ENCODE measurements around the gene MAML1. TPM values are rescaled to one million over a fixed set of nuclear protein-coding genes. Genes with fewer than 3 reads are reported as not detected.
A peak's percentile ranks its signal among the peaks of the same experiment; 100 is the strongest.

MAML1 gene
- total and polyA plus RNA-seq, 2 experiments from 2014 or later: 14.4 to 35.8 TPM

DNA sequence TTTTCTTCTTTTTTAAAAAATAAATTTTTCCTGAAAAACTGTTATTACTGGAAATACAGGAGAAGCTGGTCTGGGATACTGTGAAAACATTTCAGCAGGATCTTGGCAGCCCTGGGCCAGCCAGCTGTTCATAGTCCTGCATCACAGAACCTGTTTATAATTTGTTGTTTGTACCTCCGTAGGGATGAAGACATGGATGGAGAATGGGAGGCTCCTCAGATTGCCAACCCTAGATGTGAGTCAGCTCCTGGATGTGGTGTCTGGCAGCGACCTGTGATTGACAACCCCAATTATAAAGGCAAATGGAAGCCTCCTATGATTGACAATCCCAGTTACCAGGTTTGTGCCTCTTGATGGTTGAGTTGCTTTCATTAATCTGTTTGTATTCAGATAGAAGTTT lies 12.4 kb upstream of the MAML1 start:
- TF ChIP-seq, protein P1, sequence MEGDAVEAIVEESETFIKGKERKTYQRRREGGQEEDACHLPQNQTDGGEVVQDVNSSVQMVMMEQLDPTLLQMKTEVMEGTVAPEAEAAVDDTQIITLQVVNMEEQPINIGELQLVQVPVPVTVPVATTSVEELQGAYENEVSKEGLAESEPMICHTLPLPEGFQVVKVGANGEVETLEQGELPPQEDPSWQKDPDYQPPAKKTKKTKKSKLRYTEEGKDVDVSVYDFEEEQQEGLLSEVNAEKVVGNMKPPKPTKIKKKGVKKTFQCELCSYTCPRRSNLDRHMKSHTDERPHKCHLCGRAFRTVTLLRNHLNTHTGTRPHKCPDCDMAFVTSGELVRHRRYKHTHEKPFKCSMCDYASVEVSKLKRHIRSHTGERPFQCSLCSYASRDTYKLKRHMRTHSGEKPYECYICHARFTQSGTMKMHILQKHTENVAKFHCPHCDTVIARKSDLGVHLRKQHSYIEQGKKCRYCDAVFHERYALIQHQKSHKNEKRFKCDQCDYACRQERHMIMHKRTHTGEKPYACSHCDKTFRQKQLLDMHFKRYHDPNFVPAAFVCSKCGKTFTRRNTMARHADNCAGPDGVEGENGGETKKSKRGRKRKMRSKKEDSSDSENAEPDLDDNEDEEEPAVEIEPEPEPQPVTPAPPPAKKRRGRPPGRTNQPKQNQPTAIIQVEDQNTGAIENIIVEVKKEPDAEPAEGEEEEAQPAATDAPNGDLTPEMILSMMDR (IDR thresholded peaks at IDR 0.05; ENCODE audit: low read depth, low read length): no peak
- H3K9me3 ChIP-seq (ENCODE audit: low read depth): no peaks in the 10 kb centered on the region
- peaks cover 93% of the 10 kb centered on the region for H3K36me3 ChIP-seq
- H3K4me1 ChIP-seq (ENCODE audit: low read depth): no peaks in the 10 kb centered on the region
- H3K27me3 ChIP-seq: no peaks in the 10 kb centered on the region
- no peak for DNase-seq (ENCODE audit: low read depth in 1 of 2, low spot score in 1 of 2)
- H3K27ac ChIP-seq: no peak overlapping the region
- no peak overlapping the region for H3K4me3 ChIP-seq

GRCh38 chr5:179724163-179724562 lies 8.5 kb upstream of the MAML1 start:
- DNase-seq (ENCODE audit: low read depth in 1 of 2, low spot score in 1 of 2): no peak
- peaks cover 97% of the 10 kb centered on the region for H3K36me3 ChIP-seq

DNA sequence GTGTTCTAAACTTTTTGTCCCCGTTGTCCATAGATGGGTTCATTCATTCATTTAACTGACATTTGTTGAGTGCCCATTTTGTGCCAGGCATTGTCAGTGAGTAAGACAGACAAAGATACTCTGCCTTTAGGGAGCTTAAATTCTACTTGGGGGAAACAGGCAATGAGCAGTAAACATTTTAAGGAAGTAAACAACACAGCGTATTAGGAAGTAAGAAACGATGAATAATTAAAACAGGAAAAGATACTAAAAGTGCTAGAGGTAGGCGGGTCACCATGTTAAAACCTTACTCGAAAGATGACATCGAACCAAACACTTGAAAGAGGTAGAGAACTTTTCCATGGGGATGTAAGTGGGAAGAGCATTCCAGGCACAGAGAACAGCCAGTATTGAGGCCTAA lies 5.5 kb upstream of the MAML1 start:
- Histone ChIP-seq H3K36me3 (peaks cover 76% of the 10 kb centered on the region), H3K4me1 (ENCODE audit: low read depth) (no peaks in the 10 kb centered on the region)

More at GRCh38 chr5:179724163-179724562, 8.5 kb upstream of the MAML1 start:
- Histone ChIP-seq H3K27ac (no peak overlapping the region), H3K4me1 (ENCODE audit: low read depth) (no peaks in the 10 kb centered on the region), H3K4me3 (no peak overlapping the region), H3K9me3 (ENCODE audit: low read depth) (no peaks in the 10 kb centered on the region), H3K27me3 (no peaks in the 10 kb centered on the region)
- TF ChIP-seq, protein P1 (IDR thresholded peaks at IDR 0.05; ENCODE audit: low read depth, low read length): no peak

DNA sequence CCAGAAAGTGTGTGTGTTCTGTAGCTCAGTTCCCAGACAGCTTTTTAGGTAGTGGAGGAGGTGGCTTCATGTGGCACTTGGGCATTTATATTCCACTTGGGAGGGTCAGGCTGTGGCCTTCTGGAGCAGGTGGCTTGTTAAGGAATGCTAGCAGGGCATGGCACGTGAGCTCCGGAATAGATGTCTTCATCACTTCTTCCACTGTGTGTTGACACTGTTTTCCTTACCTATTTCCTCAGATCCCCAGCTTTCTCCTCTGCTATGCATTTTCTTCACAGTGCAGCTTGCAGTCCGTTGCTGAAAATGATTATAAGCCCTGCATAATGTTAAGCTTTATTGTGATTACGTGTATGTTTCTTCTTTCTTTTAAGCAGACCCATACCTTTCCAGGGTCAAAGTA lies 3.3 kb upstream of the MAML1 start:
- H3K27ac ChIP-seq: peak overlapping the region; percentile 58
- H3K36me3 ChIP-seq: peaks cover 57% of the 10 kb centered on the region

More for the DNA sequence above, 5.5 kb upstream of the MAML1 start:
- Histone ChIP-seq H3K4me3 (no peak overlapping the region), H3K9me3 (ENCODE audit: low read depth) (no peaks in the 10 kb centered on the region), H3K27ac (peak overlapping the region; percentile 55), H3K27me3 (no peaks in the 10 kb centered on the region)
- DNase-seq (ENCODE audit: low read depth in 1 of 2, low spot score in 1 of 2): no peak
- TF ChIP-seq, protein P1 (IDR thresholded peaks at IDR 0.05; ENCODE audit: low read depth, low read length): no peak

GRCh38 chr5:179729727-179730126 lies 2.9 kb upstream of the MAML1 start:
- H3K9me3 ChIP-seq (ENCODE audit: low read depth): no peaks in the 10 kb centered on the region
- H3K36me3 ChIP-seq: peaks cover 53% of the 10 kb centered on the region
- H3K27me3 ChIP-seq: no peaks in the 10 kb centered on the region
- DNase-seq (ENCODE audit: low read depth in 1 of 2, low spot score in 1 of 2): no peak
- H3K27ac ChIP-seq: peak overlapping the region; percentile 58
- TF ChIP-seq, protein P1 (IDR thresholded peaks at IDR 0.05; ENCODE audit: low read depth, low read length): no peak
- peaks cover 10% of the 10 kb centered on the region for H3K4me1 ChIP-seq (ENCODE audit: low read depth)
- no peak overlapping the region for H3K4me3 ChIP-seq

More for the DNA sequence above, 3.3 kb upstream of the MAML1 start:
- Histone ChIP-seq H3K4me3 (no peak overlapping the region), H3K9me3 (ENCODE audit: low read depth) (no peaks in the 10 kb centered on the region), H3K27me3 (no peaks in the 10 kb centered on the region), H3K4me1 (ENCODE audit: low read depth) (peaks cover 6% of the 10 kb centered on the region)
- DNase-seq (ENCODE audit: low read depth in 1 of 2, low spot score in 1 of 2): no peak
- TF ChIP-seq, protein P1 (IDR thresholded peaks at IDR 0.05; ENCODE audit: low read depth, low read length): no peak

- Histone ChIP-seq H3K36me3 (peaks cover 47% of the 10 kb centered on the region), H3K27me3 (no peaks in the 10 kb centered on the region), H3K4me3 (no peak overlapping the region), H3K9me3 (ENCODE audit: low read depth) (no peaks in the 10 kb centered on the region), H3K27ac (peak overlapping the region; percentile 68), H3K4me1 (ENCODE audit: low read depth) (peaks cover 10% of the 10 kb centered on the region)
- TF ChIP-seq, protein P1 (IDR thresholded peaks at IDR 0.05; ENCODE audit: low read depth, low read length): no peak
- no peak for DNase-seq (ENCODE audit: low read depth in 1 of 2, low spot score in 1 of 2)
Measured at GRCh38 chr5:179730356-179730755, 2.3 kb upstream of the MAML1 start.
